SKM-1 (cell line): ENCODE results near the gene RPL22L1.
"Not testable (repeated sequence)": the region's sequence is repeated elsewhere in the genome, so short reads cannot be mapped to it uniquely, and the experiment has no call there.

ENCODE experiments used
- DNase-seq: peaks from one replicate; lab custom pipeline; 2025; ENCODE audit not compliant: unreplicated experiment; lab: John Stamatoyannopoulos, UW

RPL22L1 gene

DNA sequence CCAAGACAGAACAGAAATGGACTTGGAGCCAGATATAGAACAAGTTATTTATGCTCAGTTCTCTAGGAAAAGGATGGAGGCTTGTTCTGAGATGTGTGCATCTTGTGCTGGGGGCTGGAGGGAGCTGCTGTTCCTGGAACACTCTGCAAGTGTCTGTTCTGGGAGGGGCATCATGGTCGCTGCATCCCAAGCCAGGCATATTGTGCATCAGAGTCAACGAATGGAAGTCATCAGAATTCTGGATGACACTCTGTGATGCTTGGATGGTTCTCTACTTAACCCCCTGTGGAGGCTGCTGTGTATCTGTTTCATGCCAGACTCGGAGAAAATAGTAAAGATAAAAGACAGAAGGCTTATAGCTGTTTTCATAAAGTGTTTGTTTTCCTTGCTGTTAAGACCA lies 34.7 kb downstream of the RPL22L1 start:
- no peak for DNase-seq

DNA sequence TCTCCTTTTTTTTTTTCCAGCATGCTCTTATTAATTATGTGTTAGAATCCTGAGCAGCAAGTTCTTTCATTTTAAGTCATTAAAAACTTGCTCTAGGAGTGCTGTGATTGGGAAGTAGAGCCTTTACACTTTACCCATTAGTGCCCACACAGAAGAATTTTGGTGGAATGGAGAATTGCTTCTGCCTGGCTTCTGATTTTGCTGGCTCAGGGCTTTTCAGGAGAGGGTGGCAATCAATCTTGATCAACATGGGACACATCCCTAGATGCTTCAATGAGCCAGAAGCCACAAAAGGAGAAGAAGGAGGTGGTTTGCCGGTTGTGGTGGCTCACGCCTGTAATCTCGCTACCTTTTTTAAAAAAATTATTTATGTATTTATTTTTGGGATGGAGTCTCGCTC lies 39.4 kb downstream of the RPL22L1 start:
- DNase-seq = no peak

DNA sequence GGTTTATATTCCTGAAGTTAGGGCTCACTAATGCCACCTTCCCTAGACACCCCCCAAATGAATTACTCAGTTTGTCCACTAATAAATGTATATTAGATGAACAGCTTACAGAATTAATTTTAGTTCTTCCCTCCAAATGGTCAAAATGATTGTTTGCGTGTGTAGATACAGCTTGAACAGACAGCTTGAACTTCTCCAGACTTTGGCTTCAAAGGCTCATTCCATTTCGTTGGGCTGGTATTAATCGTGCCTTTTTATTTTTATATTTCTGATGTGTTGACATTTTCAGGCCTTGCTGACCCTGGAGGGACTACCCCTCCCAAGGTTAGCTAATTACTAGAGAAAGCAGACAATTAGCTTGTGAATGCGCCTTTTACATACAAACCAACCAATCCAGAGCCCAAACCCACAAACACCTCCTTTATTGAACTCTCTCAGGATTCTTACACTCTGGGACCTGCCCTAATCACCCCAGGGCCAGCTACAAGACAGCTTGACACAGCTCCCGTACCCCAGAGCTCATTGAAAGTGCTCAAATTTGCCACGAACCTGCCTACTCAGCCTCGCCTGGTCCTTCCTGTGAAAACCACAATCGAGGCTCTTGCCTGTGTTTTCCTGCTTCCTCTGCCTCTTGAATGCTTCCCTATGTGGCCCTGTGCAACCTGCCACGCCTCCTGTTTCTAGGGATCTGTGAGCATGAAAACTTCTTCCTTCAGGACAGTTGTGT lies 40.3 kb downstream of the RPL22L1 start:
- no peak for DNase-seq

DNA sequence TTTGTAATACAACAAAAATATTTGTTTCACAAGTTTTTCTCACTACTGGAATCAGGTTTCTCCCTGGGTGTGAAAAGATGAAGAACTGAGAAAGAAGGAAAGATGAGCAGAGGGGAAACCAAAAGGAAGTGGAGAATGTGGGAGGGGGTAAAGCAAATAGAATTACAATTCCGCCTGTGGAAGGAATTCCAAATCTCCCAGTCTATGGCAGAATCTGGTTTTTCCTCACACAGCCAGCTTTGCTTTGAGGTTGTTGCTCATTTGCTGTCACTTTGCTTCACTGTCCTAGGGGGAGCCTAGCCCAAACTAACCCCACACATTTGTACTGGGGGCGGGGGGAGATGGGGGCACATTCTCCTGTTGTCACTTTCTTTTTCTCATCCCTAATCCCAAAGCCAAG lies 43.9 kb downstream of the RPL22L1 start:
- DNase-seq = no peak

DNA sequence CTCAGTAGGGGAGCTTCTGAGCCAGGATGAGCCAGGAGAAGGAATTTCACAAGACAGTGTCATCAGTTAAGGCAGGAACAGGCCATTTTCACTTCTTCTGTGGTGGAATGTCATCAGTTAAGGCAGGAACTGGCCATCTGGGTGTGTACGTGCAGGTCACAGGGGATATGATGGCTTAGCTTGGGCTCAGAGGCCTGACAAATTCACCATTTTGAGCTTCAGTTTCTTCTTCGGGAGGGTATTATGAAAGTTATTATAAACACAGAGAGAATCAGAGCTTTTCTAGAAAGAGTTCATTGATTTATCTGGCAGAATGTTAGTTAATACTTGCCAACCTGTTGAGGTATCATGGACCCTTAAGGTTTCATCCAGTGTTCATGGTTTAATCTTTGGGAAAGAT lies 46.4 kb downstream of the RPL22L1 start:
- not testable (repeated sequence) for DNase-seq

DNA sequence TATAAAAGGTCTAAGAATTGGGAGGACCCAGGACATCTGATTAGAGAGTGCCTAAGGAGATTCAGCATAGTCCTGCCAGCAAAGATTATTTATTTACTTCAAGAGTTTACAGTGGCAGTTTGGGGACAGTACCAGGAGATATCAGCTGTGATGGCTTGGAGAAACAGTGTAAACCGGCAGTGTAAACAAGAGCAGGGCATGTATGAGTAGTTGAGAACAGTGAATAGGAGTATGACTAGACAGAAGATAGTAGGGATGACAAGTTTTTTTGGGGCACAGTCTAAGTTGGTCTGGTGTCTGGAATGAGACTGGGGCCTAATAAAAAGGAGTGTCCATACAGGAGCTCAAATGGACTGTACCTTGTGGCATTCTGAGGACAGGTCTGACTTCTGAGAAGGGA lies 51.7 kb downstream of the RPL22L1 start:
- DNase-seq = not testable (repeated sequence)

DNA sequence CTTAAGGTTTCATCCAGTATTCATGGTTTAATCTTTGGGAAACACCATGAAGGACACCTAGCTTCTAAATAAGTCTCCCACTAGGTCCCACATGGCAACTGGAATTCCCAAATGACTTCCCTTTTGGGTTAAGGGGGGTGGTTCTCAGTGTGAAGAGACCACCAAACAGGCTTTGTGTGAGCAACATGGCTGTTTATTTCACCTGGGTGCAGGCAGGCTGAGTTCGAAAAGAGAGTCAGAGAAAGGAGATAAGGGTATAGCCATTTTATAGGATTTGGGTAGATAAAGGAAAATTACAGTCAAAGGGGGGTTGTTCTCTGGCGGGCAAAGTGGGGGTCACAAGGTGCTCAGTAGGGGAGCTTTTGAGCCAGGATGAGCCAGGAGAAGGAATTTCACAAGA lies 52.5 kb downstream of the RPL22L1 start:
- DNase-seq = not testable (repeated sequence)

DNA sequence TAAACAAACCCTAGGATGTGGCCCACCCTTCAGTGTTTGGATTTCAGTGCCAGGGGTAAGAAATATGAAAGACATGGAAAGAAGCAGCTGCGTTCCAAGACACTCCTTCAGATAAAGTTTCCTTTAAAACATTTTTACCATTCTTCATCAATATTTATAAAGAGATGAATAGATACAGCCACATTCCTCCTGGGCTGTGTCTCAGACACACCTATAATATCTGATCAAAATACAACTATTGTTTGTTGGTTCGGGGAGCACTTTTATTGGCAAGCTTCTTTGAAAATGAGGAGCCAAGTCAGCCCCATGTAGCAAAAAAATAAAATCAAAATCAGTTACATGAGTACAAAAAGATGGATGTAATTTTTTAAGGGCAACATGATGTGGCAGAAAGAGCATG lies 53.2 kb downstream of the RPL22L1 start:
- no peak for DNase-seq

DNA sequence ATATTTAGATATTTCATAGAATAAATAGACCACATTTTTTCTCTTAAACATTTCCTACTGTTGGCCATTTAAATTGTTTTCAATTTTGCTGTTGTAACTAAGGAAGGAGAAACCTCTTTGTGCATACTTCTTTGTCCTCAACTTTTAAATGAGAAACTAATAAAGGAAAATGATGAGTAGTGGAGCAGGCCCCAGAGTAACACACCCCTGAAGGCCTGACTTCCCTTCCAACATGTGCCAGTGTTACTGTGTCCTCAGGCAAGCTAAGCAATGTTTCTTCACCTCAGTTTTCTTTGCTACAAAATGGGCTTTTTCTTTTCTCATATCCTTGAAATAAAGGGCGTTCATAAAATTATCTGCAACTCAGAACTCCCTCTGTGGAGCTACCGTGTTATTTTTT lies 53.7 kb downstream of the RPL22L1 start:
- DNase-seq = no peak

DNA sequence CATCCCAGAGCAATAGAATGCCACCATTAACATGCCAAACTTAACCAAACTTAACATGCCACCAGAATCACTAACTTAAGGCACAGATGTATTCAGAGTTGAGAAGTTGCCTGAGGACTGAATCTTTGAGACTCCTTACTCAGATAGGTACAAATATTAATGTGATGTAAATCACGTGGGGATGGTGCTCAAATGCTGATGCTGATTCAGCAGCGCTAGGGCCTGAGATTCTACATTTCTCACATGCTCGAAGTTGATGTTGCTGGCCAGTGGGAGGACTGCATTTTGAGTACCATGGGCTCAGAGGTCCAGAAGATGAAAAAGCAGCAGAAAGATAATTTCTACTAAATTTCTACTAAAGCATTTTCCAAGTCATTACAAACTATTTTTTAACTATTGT lies 54.1 kb downstream of the RPL22L1 start:
- DNase-seq = no peak

DNA sequence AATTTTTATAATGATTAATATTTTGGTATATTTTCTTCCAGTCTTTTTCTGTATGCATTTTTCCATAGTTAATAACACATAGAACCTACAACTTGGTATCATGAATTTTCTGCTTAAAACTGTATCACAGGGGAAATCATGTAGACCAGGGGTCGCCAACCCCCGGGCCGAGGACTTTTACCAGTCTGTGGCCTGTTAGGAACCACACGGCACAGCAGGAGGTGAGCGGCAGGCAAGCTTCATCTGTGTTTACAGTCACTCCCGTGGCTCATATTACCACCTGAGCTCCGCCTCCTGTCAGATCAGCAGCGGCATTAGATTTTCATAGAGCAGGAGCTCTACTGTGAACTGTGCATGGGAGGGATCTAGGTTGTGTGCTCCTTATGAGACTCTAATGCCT lies 54.7 kb downstream of the RPL22L1 start:
- no peak for DNase-seq
